Ishikawa (cell line): ENCODE data around the gene MLLT3.

ENCODE experiments used
- CEBPB ChIP-seq: IDR thresholded peaks from 2 replicates; pipeline ENCODE4 v1.6.1; 2012
- CREB1 ChIP-seq: IDR thresholded peaks from 2 replicates; pipeline ENCODE4 v1.6.1; 2012; ENCODE audit warnings: low read depth
- EP300 ChIP-seq: IDR thresholded peaks from 2 replicates; pipeline ENCODE4 v1.6.1; 2012; ENCODE audit warnings: borderline replicate concordance
- FOXM1 ChIP-seq: IDR thresholded peaks from 2 replicates; pipeline ENCODE4 v1.6.1; 2012; ENCODE audit warnings: low read depth, borderline replicate concordance
- MAX ChIP-seq: IDR thresholded peaks from 2 replicates; pipeline ENCODE4 v1.6.1; 2012
- NFIC ChIP-seq: IDR thresholded peaks from 2 replicates; pipeline ENCODE4 v1.6.1; 2012
- RAD21 ChIP-seq: IDR thresholded peaks from 2 replicates; pipeline ENCODE4 v1.6.1; 2012; ENCODE audit warnings: low read depth
- TAF1 ChIP-seq: IDR thresholded peaks from 2 replicates; pipeline ENCODE4 v1.6.1; 2012; ENCODE audit warnings: low read depth, mild to moderate bottlenecking
- TCF12 ChIP-seq: IDR thresholded peaks from 2 replicates; pipeline ENCODE4 v1.6.1; 2012; ENCODE audit warnings: low read depth
- USF1 ChIP-seq: IDR thresholded peaks from 2 replicates; pipeline ENCODE4 v1.6.1; 2012
- YY1 ChIP-seq: IDR thresholded peaks from 2 replicates; pipeline ENCODE4 v1.6.1; 2012; ENCODE audit warnings: low read depth
- ZBTB7A ChIP-seq: IDR thresholded peaks from 2 replicates; pipeline ENCODE4 v1.6.1; 2012; ENCODE audit warnings: low read depth
- TF ChIP-seq, protein P1 (sequence below): IDR thresholded peaks from 2 replicates; pipeline ENCODE4 v1.6.1; 2012; ENCODE audit warnings: low read depth, mild to moderate bottlenecking

DNA sequence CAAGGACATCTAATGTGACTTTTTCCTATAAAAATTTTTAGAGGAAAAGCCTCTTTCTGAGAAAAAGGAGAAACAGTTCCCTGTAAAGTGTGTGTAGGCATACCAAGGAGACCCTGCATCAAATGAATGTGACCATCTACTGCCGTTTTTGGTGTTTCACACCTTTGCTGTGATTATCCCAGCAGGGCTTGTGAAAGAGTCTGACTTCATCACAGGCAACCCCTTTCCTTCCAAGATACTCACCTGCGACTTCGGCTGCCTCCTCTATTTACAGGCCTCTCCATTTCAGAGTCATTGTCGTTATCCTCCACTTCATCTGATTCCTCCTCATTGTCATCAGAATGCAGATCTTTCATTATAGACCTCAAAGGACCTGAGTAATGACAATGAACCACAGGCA is 259.1 kb downstream of the MLLT3 start:
- TF ChIP-seq TCF12 (no peak), CREB1 (no peak), USF1 (no peak), EP300 (no peak), CEBPB (no peak), NFIC (no peak), TAF1 (no peak), RAD21 (no peak), ZBTB7A (no peak), MAX (no peak), YY1 (no peak), FOXM1 (no peak)
- TF ChIP-seq, protein P1, sequence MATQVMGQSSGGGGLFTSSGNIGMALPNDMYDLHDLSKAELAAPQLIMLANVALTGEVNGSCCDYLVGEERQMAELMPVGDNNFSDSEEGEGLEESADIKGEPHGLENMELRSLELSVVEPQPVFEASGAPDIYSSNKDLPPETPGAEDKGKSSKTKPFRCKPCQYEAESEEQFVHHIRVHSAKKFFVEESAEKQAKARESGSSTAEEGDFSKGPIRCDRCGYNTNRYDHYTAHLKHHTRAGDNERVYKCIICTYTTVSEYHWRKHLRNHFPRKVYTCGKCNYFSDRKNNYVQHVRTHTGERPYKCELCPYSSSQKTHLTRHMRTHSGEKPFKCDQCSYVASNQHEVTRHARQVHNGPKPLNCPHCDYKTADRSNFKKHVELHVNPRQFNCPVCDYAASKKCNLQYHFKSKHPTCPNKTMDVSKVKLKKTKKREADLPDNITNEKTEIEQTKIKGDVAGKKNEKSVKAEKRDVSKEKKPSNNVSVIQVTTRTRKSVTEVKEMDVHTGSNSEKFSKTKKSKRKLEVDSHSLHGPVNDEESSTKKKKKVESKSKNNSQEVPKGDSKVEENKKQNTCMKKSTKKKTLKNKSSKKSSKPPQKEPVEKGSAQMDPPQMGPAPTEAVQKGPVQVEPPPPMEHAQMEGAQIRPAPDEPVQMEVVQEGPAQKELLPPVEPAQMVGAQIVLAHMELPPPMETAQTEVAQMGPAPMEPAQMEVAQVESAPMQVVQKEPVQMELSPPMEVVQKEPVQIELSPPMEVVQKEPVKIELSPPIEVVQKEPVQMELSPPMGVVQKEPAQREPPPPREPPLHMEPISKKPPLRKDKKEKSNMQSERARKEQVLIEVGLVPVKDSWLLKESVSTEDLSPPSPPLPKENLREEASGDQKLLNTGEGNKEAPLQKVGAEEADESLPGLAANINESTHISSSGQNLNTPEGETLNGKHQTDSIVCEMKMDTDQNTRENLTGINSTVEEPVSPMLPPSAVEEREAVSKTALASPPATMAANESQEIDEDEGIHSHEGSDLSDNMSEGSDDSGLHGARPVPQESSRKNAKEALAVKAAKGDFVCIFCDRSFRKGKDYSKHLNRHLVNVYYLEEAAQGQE: no peak
